ENCODE results near the gene UBE2G2. TPM values are rescaled to one million over a fixed set of nuclear protein-coding genes. Genes with fewer than 3 reads are reported as not detected.

UBE2G2 gene, protein sequence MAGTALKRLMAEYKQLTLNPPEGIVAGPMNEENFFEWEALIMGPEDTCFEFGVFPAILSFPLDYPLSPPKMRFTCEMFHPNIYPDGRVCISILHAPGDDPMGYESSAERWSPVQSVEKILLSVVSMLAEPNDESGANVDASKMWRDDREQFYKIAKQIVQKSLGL
- total RNA-seq (2014; rRNA removed; shearing (Covaris generic)): 39.1 and 48.6 TPM in 2 replicates
- polyA plus RNA-seq (2016; fragmentation: Nextera tagmentation; extraction: Ambion mirVana): 62.3 and 64.4 TPM in 2 replicates

- in situ Hi-C loops (cut with MboI): loop anchor here (10.0 kb wide), 1 partner anchor 133 kb away; no protein-coding TSS in a partner anchor
- H3F3A ChIP-seq (ENCODE audit: insufficient read depth): peaks cover 11% of the 10 kb centered on the region
- TF ChIP-seq EZH2phosphoT487 (IDR thresholded peaks at IDR 0.05; ENCODE audit: insufficient read depth, low read depth) (no peak), EZH2 (IDR thresholded peaks at IDR 0.05; ENCODE audit: insufficient read depth, poor library complexity, severe bottlenecking) (no peak)
- WGBS, 2 experiments (ENCODE audit: low coverage in 1 of 2, low lambda C conversion rate in 2 of 2, missing lambda C conversion rate in 2 of 2): 0 to 1% methylated on average over 65 to 90 of the region's 97 CpGs
- no peaks in the 10 kb centered on the region for H3K9me2 ChIP-seq (ENCODE audit: insufficient read depth)
- H3K4me3 ChIP-seq: peak within 1 kb of the TSS; percentile 97
- peak within 1 kb of the TSS; percentile 94 for H2AFZ ChIP-seq
- H3K27ac ChIP-seq: peak within 1 kb of the TSS; percentile 47
- peaks cover 22% of the 10 kb centered on the region for H3K36me3 ChIP-seq (ENCODE audit: low read depth)
- H3K4me2 ChIP-seq (ENCODE audit: unreplicated experiment): peak within 1 kb of the TSS; percentile 97
- no peaks in the 10 kb centered on the region; the same call in none of the 2 replicates for H4K20me1 ChIP-seq (ENCODE audit: insufficient read depth)
- no peaks in the 10 kb centered on the region for H3K9me3 ChIP-seq (ENCODE audit: low read depth)
- peak within 1 kb of the TSS; percentile 80 for H3K9ac ChIP-seq
- DNase-seq: peak; percentile 91
- peaks cover 88% of the 10 kb centered on the region for H3K79me2 ChIP-seq (ENCODE audit: insufficient read depth)
- H3K4me1 ChIP-seq (ENCODE audit: insufficient read depth): peaks cover 12% of the 10 kb centered on the region; the same call in 1 of the 2 replicates
- no peaks in the 10 kb centered on the region for H3K27me3 ChIP-seq (replicated peaks; ENCODE audit: insufficient read depth)
These were observed at the start of gene UBE2G2 for GRCh38 chr21:44801468-44802395. Gene UBE2G2 (minus strand): TSS chr21:44801820. CDS start chr21:44801748, 72 bp downstream.

GRCh38 chr21:44850905-44851657 is 49.5 kb upstream of the UBE2G2 start:
- Histone ChIP-seq H3K9me2 (ENCODE audit: insufficient read depth) (no peaks in the 10 kb centered on the region), H3K4me2 (ENCODE audit: unreplicated experiment) (no peak overlapping the region), H3K4me1 (ENCODE audit: insufficient read depth) (peaks cover 7% of the 10 kb centered on the region), H3K79me2 (ENCODE audit: insufficient read depth) (peaks cover 76% of the 10 kb centered on the region), H4K20me1 (ENCODE audit: insufficient read depth) (no peaks in the 10 kb centered on the region; the same call in 1 of the 2 replicates), H3K4me3 (no peak overlapping the region), H3K27me3 (replicated peaks; ENCODE audit: insufficient read depth) (no peaks in the 10 kb centered on the region), H2AFZ (no peak overlapping the region), H3K27ac (no peak overlapping the region), H3F3A (ENCODE audit: insufficient read depth) (peaks cover 11% of the 10 kb centered on the region), H3K36me3 (ENCODE audit: low read depth) (peaks cover 57% of the 10 kb centered on the region), H3K9ac (no peak overlapping the region), H3K9me3 (ENCODE audit: low read depth) (no peaks in the 10 kb centered on the region)
- in situ Hi-C loops (cut with MboI): no loop called here
- TF ChIP-seq EZH2phosphoT487 (IDR thresholded peaks at IDR 0.05; ENCODE audit: insufficient read depth, low read depth): no peak
- DNase-seq: no peak
- WGBS, 2 experiments (ENCODE audit: low coverage in 1 of 2, low lambda C conversion rate in 2 of 2, missing lambda C conversion rate in 2 of 2): 89 to 93% methylated on average over 26 of the region's 26 CpGs

GRCh38 chr21:44850208-44850800 is 48.7 kb upstream of the UBE2G2 start:
- TF ChIP-seq EZH2phosphoT487 (IDR thresholded peaks at IDR 0.05; ENCODE audit: insufficient read depth, low read depth) (no peak), EZH2 (IDR thresholded peaks at IDR 0.05; ENCODE audit: insufficient read depth, poor library complexity, severe bottlenecking) (no peak)
- Histone ChIP-seq H3K9me3 (ENCODE audit: low read depth) (no peaks in the 10 kb centered on the region), H3K4me3 (no peak overlapping the region), H3K27me3 (replicated peaks; ENCODE audit: insufficient read depth) (no peaks in the 10 kb centered on the region), H2AFZ (no peak overlapping the region), H3K9ac (no peak overlapping the region), H3K9me2 (ENCODE audit: insufficient read depth) (no peaks in the 10 kb centered on the region), H4K20me1 (ENCODE audit: insufficient read depth) (no peaks in the 10 kb centered on the region), H3K36me3 (ENCODE audit: low read depth) (peaks cover 54% of the 10 kb centered on the region), H3F3A (ENCODE audit: insufficient read depth) (peaks cover 11% of the 10 kb centered on the region), H3K27ac (no peak overlapping the region), H3K4me1 (ENCODE audit: insufficient read depth) (peaks cover 9% of the 10 kb centered on the region), H3K79me2 (ENCODE audit: insufficient read depth) (peaks cover 68% of the 10 kb centered on the region), H3K4me2 (ENCODE audit: unreplicated experiment) (no peak overlapping the region)
- no peak for DNase-seq
- in situ Hi-C loops (cut with MboI): no loop called here
- 94% methylated on average over 20 of the region's 20 CpGs for WGBS, 2 experiments (ENCODE audit: low coverage in 1 of 2, low lambda C conversion rate in 2 of 2, missing lambda C conversion rate in 2 of 2)
